Naive thymus-derived CD4-positive, alpha-beta T cell (primary cell): ENCODE data around the gene MORC4. TPM values are rescaled to one million over a fixed set of nuclear protein-coding genes. Genes with fewer than 3 reads are reported as not detected.
A peak's percentile ranks its signal among the peaks of the same experiment; 100 is the strongest.

ENCODE experiments used
- ATAC-seq: fragments of 150-1000 bp; cut with Tn5 transposase; 2 replicates; pipeline ENCODE4 v1.10.0; 2021; ENCODE audit warnings: mild to moderate bottlenecking, moderate library complexity
- CTCF ChIA-PET: fragments of 350-600 bp; sonication (Branson Sonifier 250); formaldehyde crosslinking; loops from one replicate; lab custom pipeline; 2021; ENCODE audit warnings: antibody characterized with exemption; lab: Charles Lee
- POLR2A ChIA-PET: fragments of 350-600 bp; sonication (Branson Sonifier 250); formaldehyde crosslinking; loops from one replicate; lab custom pipeline; 2021; ENCODE audit warnings: antibody characterized with exemption, inconsistent platforms; lab: Charles Lee
- DNase-seq, 9 donors: peaks; one replicate each; pipeline versions ENCODE4 v3.0.0 to v3.0.0-alpha.2; 2020 to 2022; ENCODE audit warnings: mixed read lengths in 1 of 9
- H3K27ac ChIP-seq: one replicate; pipeline ENCODE4 v1.7.0; 2013; ENCODE audit warnings: mild to moderate bottlenecking, low read depth, low read length, moderate library complexity
- H3K27me3 ChIP-seq, 2 donors: one replicate each; pipeline ENCODE4 v1.7.0; 2013; ENCODE audit warnings: low read length in 2 of 2, mild to moderate bottlenecking in 2 of 2, moderate library complexity in 2 of 2; ENCODE audit not compliant: control insufficient read depth in 2 of 2, insufficient read depth in 2 of 2
- H3K36me3 ChIP-seq, 3 experiments: 1 replicate in 2 of 3; 2 replicates in 1 of 3; pipeline ENCODE4 v1.7.0; 2013; ENCODE audit warnings: low read length in 3 of 3, mild to moderate bottlenecking in 3 of 3, moderate library complexity in 1 of 3; ENCODE audit not compliant: insufficient read depth in 3 of 3, control insufficient read depth in 2 of 3
- H3K4me1 ChIP-seq, 2 donors: one replicate each; pipeline ENCODE4 v1.7.0; 2013; ENCODE audit warnings: low read length in 2 of 2, mild to moderate bottlenecking in 2 of 2, moderate library complexity in 1 of 2; ENCODE audit not compliant: control insufficient read depth in 2 of 2, insufficient read depth in 2 of 2
- H3K4me3 ChIP-seq: 2 replicates; pipeline ENCODE4 v1.7.0; 2013; ENCODE audit warnings: mild to moderate bottlenecking, low read length
- H3K9me3 ChIP-seq, 3 experiments: 1 replicate in 2 of 3; 2 replicates in 1 of 3; pipeline ENCODE4 v1.7.0; 2013; ENCODE audit warnings: low read length in 3 of 3; ENCODE audit not compliant: control insufficient read depth in 2 of 3
- H3K27ac Mint-ChIP-seq, 9 donors: one replicate each; pipeline ENCODE4 v1.8.0; 2020 to 2022; ENCODE audit warnings: mixed read lengths in 9 of 9, mild to moderate bottlenecking in 8 of 9, moderate library complexity in 5 of 9, inconsistent platforms in 2 of 9
- H3K27me3 Mint-ChIP-seq, 5 donors: one replicate each; pipeline ENCODE4 v1.8.0; 2021 to 2022; ENCODE audit warnings: mixed read lengths in 5 of 5, mild to moderate bottlenecking in 1 of 5
- H3K36me3 Mint-ChIP-seq, 5 donors: one replicate each; pipeline ENCODE4 v1.8.0; 2020 to 2022; ENCODE audit warnings: mixed read lengths in 5 of 5, mild to moderate bottlenecking in 3 of 5, inconsistent platforms in 1 of 5
- H3K4me1 Mint-ChIP-seq, 7 donors: one replicate each; pipeline ENCODE4 v1.8.0; 2020 to 2022; ENCODE audit warnings: mixed read lengths in 7 of 7, mild to moderate bottlenecking in 3 of 7, inconsistent platforms in 1 of 7
- H3K4me3 Mint-ChIP-seq, 10 donors: one replicate each; pipeline ENCODE4 v1.8.0; 2020 to 2022; ENCODE audit warnings: mild to moderate bottlenecking in 10 of 10, mixed read lengths in 10 of 10, moderate library complexity in 6 of 10, inconsistent platforms in 2 of 10
- H3K9me3 Mint-ChIP-seq, 11 donors: one replicate each; pipeline ENCODE4 v1.8.0; 2020 to 2022; ENCODE audit warnings: mixed read lengths in 11 of 11, mild to moderate bottlenecking in 4 of 11, inconsistent platforms in 1 of 11, moderate library complexity in 1 of 11
- intact Hi-C, 2 donors: fragments of 100-400 bp; cut with micrococcal nuclease; formaldehyde crosslinking; loops; one replicate each; pipeline ENCODE4 v1.15.1; 2023
- polyA plus RNA-seq, 2 donors: library from polyadenylated mRNA; unstranded; fragments of 300-500 nt; fragmentation: Illumina TruSeq; gene quantifications; one replicate each; pipeline ENCODE4 v1.2.3, GENCODE V29; 2021
- total RNA-seq, 6 experiments: library from RNA in 5 of 6; stranded (reverse) in 5 of 6; gene quantifications; 1 replicate in 5 of 6; 2 replicates in 1 of 6; pipeline ENCODE4 v1.2.3 and lab custom pipeline; 2021 to 2026

Gene MORC4
- total and polyA plus RNA-seq, 7 experiments from 2014 or later = 5.9 to 12.7 (median 8.3) TPM

GRCh38 chrX:106957856-106958255, 42.2 kb downstream of the MORC4 start:
- ChIA-PET CTCF (interaction anchor here (1.1 kb wide), 1 partner anchor 63 kb away, joined by 3 read pairs; no protein-coding TSS in a partner anchor), POLR2A (no interaction called here)
- Mint-ChIP-seq H3K27me3 (no peaks in the 10 kb centered on the region), H3K27ac (no peak overlapping the region), H3K9me3 (peaks cover 0 to 3% (median 0%) of the 10 kb centered on the region in 11 donors), H3K36me3 (peaks cover 0 to 28% (median 7%) of the 10 kb centered on the region in 5 donors), H3K4me1 (no peaks in the 10 kb centered on the region), H3K4me3 (no peak overlapping the region)
- no peak overlapping the region for H3K27ac ChIP-seq
- DNase-seq (no peak), ATAC-seq (no peak)
- H3K4me3 ChIP-seq = no peak overlapping the region
- intact Hi-C loops = no loop called here
- no peaks in the 10 kb centered on the region for H3K4me1 ChIP-seq
- peaks cover 0 to 13% (median 0%) of the 10 kb centered on the region in 3 experiments for H3K36me3 ChIP-seq
- H3K27me3 ChIP-seq = no peaks in the 10 kb centered on the region
- H3K9me3 ChIP-seq = no peaks in the 10 kb centered on the region

GRCh38 chrX:106955004-106955772, 44.8 kb downstream of the MORC4 start:
- no peaks in the 10 kb centered on the region for H3K27me3 ChIP-seq
- Mint-ChIP-seq H3K36me3 (peaks cover 0 to 15% (median 0%) of the 10 kb centered on the region in 5 donors), H3K4me1 (no peaks in the 10 kb centered on the region), H3K9me3 (peaks cover 0 to 3% (median 0%) of the 10 kb centered on the region in 11 donors), H3K4me3 (no peak overlapping the region), H3K27me3 (no peaks in the 10 kb centered on the region), H3K27ac (peak overlapping the region in 2 of 9 donors; percentile 27 to 34)
- H3K4me3 ChIP-seq = no peak overlapping the region
- peaks cover 0 to 6% (median 0%) of the 10 kb centered on the region in 3 experiments for H3K36me3 ChIP-seq
- H3K9me3 ChIP-seq = no peaks in the 10 kb centered on the region
- ChIA-PET CTCF (no interaction called here), POLR2A (no interaction called here)
- intact Hi-C loops = no loop called here
- DNase-seq (no peak), ATAC-seq (no peak)
- no peaks in the 10 kb centered on the region for H3K4me1 ChIP-seq
- no peak overlapping the region for H3K27ac ChIP-seq

DNA sequence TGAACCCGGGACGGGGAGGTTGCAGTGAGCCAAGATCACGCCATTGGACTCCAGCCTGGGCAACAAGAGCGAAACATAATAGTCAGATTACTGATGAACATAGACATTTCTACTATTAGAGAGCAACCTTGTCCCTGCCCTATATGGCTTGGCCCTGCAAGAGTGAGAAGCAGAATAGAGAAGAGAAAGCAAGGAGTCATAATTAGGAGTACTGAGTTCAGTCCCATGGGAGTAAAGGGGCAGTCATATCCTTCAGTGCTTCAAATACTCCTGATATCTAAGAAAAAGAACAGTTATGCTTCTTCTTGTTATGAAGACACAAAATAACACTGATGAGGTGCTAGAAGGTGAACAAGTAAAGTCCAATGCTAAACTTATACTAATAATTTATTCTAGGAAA, 46.0 kb downstream of the MORC4 start:
- ChIA-PET POLR2A (no interaction called here), CTCF (interaction anchor here (0.7 to 0.8 kb wide), 2 partner anchors 56 kb away, joined by 4 read pairs; no protein-coding TSS in a partner anchor)
- Mint-ChIP-seq H3K4me3 (no peak overlapping the region), H3K4me1 (no peaks in the 10 kb centered on the region), H3K9me3 (peaks cover 0 to 3% (median 0%) of the 10 kb centered on the region in 11 donors), H3K36me3 (peaks cover 0 to 15% (median 0%) of the 10 kb centered on the region in 5 donors), H3K27ac (no peak overlapping the region), H3K27me3 (no peaks in the 10 kb centered on the region)
- DNase-seq (no peak), ATAC-seq (no peak)
- no peaks in the 10 kb centered on the region for H3K4me1 ChIP-seq
- H3K4me3 ChIP-seq = no peak overlapping the region
- no peaks in the 10 kb centered on the region for H3K9me3 ChIP-seq
- H3K36me3 ChIP-seq = peaks cover 0 to 6% (median 0%) of the 10 kb centered on the region in 3 experiments
- no peaks in the 10 kb centered on the region for H3K27me3 ChIP-seq
- intact Hi-C loops = no loop called here
- no peak overlapping the region for H3K27ac ChIP-seq

DNA sequence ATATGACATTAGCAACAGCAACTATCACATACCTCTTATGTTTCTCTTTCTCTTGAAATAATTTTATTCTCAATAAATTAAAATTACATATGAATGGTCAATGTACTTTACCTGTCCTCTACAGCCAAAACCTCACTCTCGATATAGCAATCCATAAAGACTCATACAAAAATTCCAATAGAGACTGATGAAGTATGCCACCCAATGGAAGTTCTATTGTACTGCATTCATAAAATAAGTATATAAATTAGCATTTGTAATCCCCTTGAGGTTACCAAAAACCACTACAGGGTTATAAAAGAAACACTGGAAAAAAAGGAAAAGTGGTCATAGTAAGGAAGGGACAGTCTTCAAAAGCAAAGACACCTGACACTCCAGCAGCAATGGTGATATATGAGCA, 47.0 kb downstream of the MORC4 start:
- intact Hi-C loops = loop anchor here (1.0 to 2.0 kb wide), 3 partner anchors 54 to 59 kb away; no protein-coding TSS in a partner anchor

GRCh38 chrX:106952538-106952937, 47.5 kb downstream of the MORC4 start:
- no peak overlapping the region for H3K4me3 ChIP-seq
- Mint-ChIP-seq H3K36me3 (peaks cover 0 to 12% (median 0%) of the 10 kb centered on the region in 5 donors), H3K4me1 (no peaks in the 10 kb centered on the region), H3K27ac (no peak overlapping the region), H3K27me3 (no peaks in the 10 kb centered on the region), H3K9me3 (peaks cover 0 to 3% (median 0%) of the 10 kb centered on the region in 11 donors), H3K4me3 (no peak overlapping the region)
- intact Hi-C loops = loop anchor here in 1 of 2 donors (2.0 kb wide), 1 partner anchor 54 kb away; no protein-coding TSS in a partner anchor
- ChIA-PET POLR2A (no interaction called here), CTCF (interaction anchor here (0.7 to 1.1 kb wide), 2 partner anchors 59 to 472 kb away, joined by 3 read pairs; no protein-coding TSS in a partner anchor)
- H3K4me1 ChIP-seq = no peaks in the 10 kb centered on the region
- no peak for ATAC-seq
- no peak overlapping the region for H3K27ac ChIP-seq
- no peaks in the 10 kb centered on the region for H3K27me3 ChIP-seq
- no peaks in the 10 kb centered on the region for H3K9me3 ChIP-seq
- peaks cover 0 to 6% (median 0%) of the 10 kb centered on the region in 3 experiments for H3K36me3 ChIP-seq
- no peak for DNase-seq

More for the DNA sequence above, 47.0 kb downstream of the MORC4 start:
- ChIA-PET POLR2A (no interaction called here), CTCF (interaction anchor here (0.7 to 1.1 kb wide), 2 partner anchors 59 to 472 kb away, joined by 3 read pairs; no protein-coding TSS in a partner anchor)
- H3K4me3 Mint-ChIP-seq = no peak overlapping the region
- H3K4me1 Mint-ChIP-seq = no peaks in the 10 kb centered on the region
- DNase-seq (no peak), ATAC-seq (no peak)
- no peaks in the 10 kb centered on the region for H3K4me1 ChIP-seq
- no peaks in the 10 kb centered on the region for H3K9me3 ChIP-seq
- H3K27me3 Mint-ChIP-seq = no peaks in the 10 kb centered on the region
- H3K27me3 ChIP-seq = no peaks in the 10 kb centered on the region
- no peak overlapping the region for H3K27ac Mint-ChIP-seq
- no peak overlapping the region for H3K27ac ChIP-seq
- H3K36me3 ChIP-seq = peaks cover 0 to 6% (median 0%) of the 10 kb centered on the region in 3 experiments
- peaks cover 0 to 3% (median 0%) of the 10 kb centered on the region in 11 donors for H3K9me3 Mint-ChIP-seq
- H3K4me3 ChIP-seq = no peak overlapping the region
- H3K36me3 Mint-ChIP-seq = peaks cover 0 to 15% (median 0%) of the 10 kb centered on the region in 5 donors

GRCh38 chrX:106952089-106952488, 47.9 kb downstream of the MORC4 start:
- no peak overlapping the region for H3K4me3 ChIP-seq
- H3K4me1 ChIP-seq = no peaks in the 10 kb centered on the region
- no peaks in the 10 kb centered on the region for H3K4me1 Mint-ChIP-seq
- POLR2A ChIA-PET = no interaction called here
- H3K9me3 ChIP-seq = no peaks in the 10 kb centered on the region
- intact Hi-C loops = loop anchor here in 1 of 2 donors (2.0 kb wide), 1 partner anchor 53 kb away; no protein-coding TSS in a partner anchor
- ATAC-seq (no peak), DNase-seq (no peak)
- no peaks in the 10 kb centered on the region for H3K27me3 ChIP-seq
- peaks cover 0 to 3% (median 0%) of the 10 kb centered on the region in 11 donors for H3K9me3 Mint-ChIP-seq
- H3K27me3 Mint-ChIP-seq = no peaks in the 10 kb centered on the region
- H3K27ac Mint-ChIP-seq = no peak overlapping the region
- H3K36me3 ChIP-seq = peaks cover 0 to 6% (median 0%) of the 10 kb centered on the region in 3 experiments
- peaks cover 0 to 12% (median 0%) of the 10 kb centered on the region in 5 donors for H3K36me3 Mint-ChIP-seq
- CTCF ChIA-PET = interaction anchor here (0.7 to 1.1 kb wide), 2 partner anchors 58 to 471 kb away, joined by 3 read pairs; no protein-coding TSS in a partner anchor
- H3K4me3 Mint-ChIP-seq = no peak overlapping the region
- H3K27ac ChIP-seq = no peak overlapping the region
